Aorta (tissue), 5 donors: ENCODE results near the gene C14orf132. TPM values are rescaled to one million over a fixed set of nuclear protein-coding genes. Genes with fewer than 3 reads are reported as not detected.

Experiments
- ATAC-seq: fragments of 200-7000 bp; cut with Tn5 transposase; one replicate; pipeline ENCODE4 v1.9.1; 2022; ENCODE audit warnings: moderate library complexity; ENCODE audit not compliant: low FRiP score
- DNase-seq, 2 donors: peaks; one replicate each; pipeline ENCODE4 v3.0.0-alpha.2; 2020
- H3K27ac ChIP-seq, 2 donors: one replicate each; pipeline ENCODE4 v1.5.1; 2013; ENCODE audit warnings: low read length in 2 of 2, mild to moderate bottlenecking in 2 of 2, moderate library complexity in 2 of 2, control low read depth in 1 of 2, inconsistent platforms in 1 of 2, low read depth in 1 of 2
- H3K27me3 ChIP-seq, 2 donors: one replicate each; pipeline ENCODE4 v1.6.1; 2013; ENCODE audit warnings: control low read depth in 1 of 2, low read length in 1 of 2, mild to moderate bottlenecking in 1 of 2, moderate library complexity in 1 of 2; ENCODE audit not compliant: insufficient read depth in 2 of 2, control insufficient read depth in 1 of 2
- H3K36me3 ChIP-seq, 2 donors: one replicate each; pipeline ENCODE4 v1.6.1; 2013; ENCODE audit warnings: control low read depth in 1 of 2, low read length in 1 of 2, mild to moderate bottlenecking in 1 of 2; ENCODE audit not compliant: insufficient read depth in 2 of 2, control insufficient read depth in 1 of 2
- H3K4me1 ChIP-seq, 2 donors: one replicate each; pipeline ENCODE4 v1.6.1; 2013; ENCODE audit warnings: low read length in 2 of 2, control low read depth in 1 of 2, mild to moderate bottlenecking in 1 of 2, moderate library complexity in 1 of 2; ENCODE audit not compliant: insufficient read depth in 2 of 2, control insufficient read depth in 1 of 2
- H3K4me3 ChIP-seq, 2 donors: one replicate each; pipeline ENCODE4 v1.5.1; 2013; ENCODE audit warnings: low read length in 2 of 2, control low read depth in 1 of 2, mild to moderate bottlenecking in 1 of 2
- H3K9me3 ChIP-seq: one replicate; pipeline ENCODE4 v1.6.1; 2013; ENCODE audit warnings: mild to moderate bottlenecking, low read length; ENCODE audit not compliant: control insufficient read depth
- WGBS, 2 donors: extraction: QIAGEN DNeasy Blood & Tissue Kit; methylation state at CpG; one replicate each; pipeline ENCODE4 v1.1.7; 2013; 5-methylcytosine and 5-hydroxymethylcytosine counted together
- intact Hi-C, 2 donors: fragments of 100-400 bp; cut with DNase I; formaldehyde crosslinking; loops; one replicate each; pipeline versions ENCODE4 v1.14.2 to v1.15.0; 2022
- polyA plus RNA-seq, 2 donors: library from polyadenylated mRNA; stranded (reverse); fragments of 200-250 nt; gene quantifications; one replicate each; pipeline ENCODE4 v1.2.3, GENCODE V29; 2013
- total RNA-seq, 2 donors: library from RNA; stranded (reverse); fragmentation: NEBNext Ultra II Directional; extraction: Animal tissue kit (Norgen Biotek cat#: 25700); gene quantifications; one replicate each; pipeline ENCODE4 v1.2.1, GENCODE V29; 2021
- donor health status: healthy with polysubstance abuse.
- donor health status: Bipolar disorder and iron deficiency.
- donor health status: DM: no; HTN: no; CAD: no.
- donor health status: DM: no; HTN: no; CAD: no.
- donor health status: DM: yes; HTN: yes; CAD: no.

The C14orf132 gene
- total and polyA plus RNA-seq, 4 donors: 10.8 to 39.1 (median 26.2) TPM

GRCh38 chr14:96081767-96082400 is 42.7 kb downstream of the C14orf132 start:
- DNase-seq (peak in 1 of 2 donors; percentile 56), ATAC-seq (no peak)
- Histone ChIP-seq H3K27me3 (no peaks in the 10 kb centered on the region), H3K27ac (no peak overlapping the region), H3K4me3 (no peak overlapping the region), H3K9me3 (no peaks in the 10 kb centered on the region), H3K4me1 (no peaks in the 10 kb centered on the region), H3K36me3 (peaks cover 0 to 1% of the 10 kb centered on the region in 2 donors)
- 95 to 98% methylated on average over 10 of the region's 10 CpGs for WGBS, 2 donors
- intact Hi-C loops: no loop called here

- Histone ChIP-seq H3K36me3 (peaks cover 1% of the 10 kb centered on the region in 2 donors), H3K9me3 (no peaks in the 10 kb centered on the region), H3K27ac (no peak overlapping the region), H3K27me3 (no peaks in the 10 kb centered on the region), H3K4me1 (no peaks in the 10 kb centered on the region), H3K4me3 (no peak overlapping the region)
- ATAC-seq (no peak), DNase-seq (peak in 1 of 2 donors; percentile 63)
- intact Hi-C loops: no loop called here
- 96 to 97% methylated on average over 11 of the region's 11 CpGs for WGBS, 2 donors
Measured at GRCh38 chr14:96082420-96083300, 43.5 kb downstream of the C14orf132 start.

- DNase-seq: peak in 1 of 2 donors; percentile 40
- H3K27ac ChIP-seq: no peak overlapping the region
- peaks cover 1 to 4% of the 10 kb centered on the region in 2 donors for H3K36me3 ChIP-seq
- no peaks in the 10 kb centered on the region for H3K27me3 ChIP-seq
- H3K4me1 ChIP-seq: no peaks in the 10 kb centered on the region
- no peaks in the 10 kb centered on the region for H3K9me3 ChIP-seq
- WGBS, 2 donors: 88 to 89% methylated on average over 10 of the region's 10 CpGs
- no peak overlapping the region for H3K4me3 ChIP-seq
- no peak for ATAC-seq
- intact Hi-C loops: no loop called here
Measured at GRCh38 chr14:96083667-96084320, 44.6 kb downstream of the C14orf132 start.

- H3K36me3 ChIP-seq: peaks cover 3 to 4% of the 10 kb centered on the region in 2 donors
- DNase-seq: peak in 1 of 2 donors; percentile 26
- intact Hi-C loops: loop anchor here in 1 of 2 donors (5.0 kb wide), 1 partner anchor 32 kb away; no protein-coding TSS in a partner anchor
Measured at GRCh38 chr14:96084796-96085195, 45.6 kb downstream of the C14orf132 start.

GRCh38 chr14:96085369-96085768 is 46.2 kb downstream of the C14orf132 start:
- peak in 1 of 2 donors; percentile 44 for DNase-seq
- intact Hi-C loops: loop anchor here in 1 of 2 donors (5.0 kb wide), 1 partner anchor 33 kb away; no protein-coding TSS in a partner anchor

More at GRCh38 chr14:96084796-96085195, 45.6 kb downstream of the C14orf132 start:
- ATAC-seq: no peak
- Histone ChIP-seq H3K4me1 (no peaks in the 10 kb centered on the region), H3K27ac (no peak overlapping the region), H3K9me3 (no peaks in the 10 kb centered on the region), H3K4me3 (no peak overlapping the region), H3K27me3 (no peaks in the 10 kb centered on the region)
- WGBS, 2 donors: 88 to 90% methylated on average over 4 of the region's 4 CpGs

GRCh38 chr14:96086032-96086431 is 46.9 kb downstream of the C14orf132 start:
- WGBS, 2 donors: 39 to 44% methylated on average over 3 of the region's 3 CpGs
- H3K27ac ChIP-seq: no peak overlapping the region
- H3K9me3 ChIP-seq: no peaks in the 10 kb centered on the region
- H3K4me1 ChIP-seq: no peaks in the 10 kb centered on the region
- intact Hi-C loops: loop anchor here in 1 of 2 donors (5.0 kb wide), 1 partner anchor 34 kb away; no protein-coding TSS in a partner anchor
- no peaks in the 10 kb centered on the region for H3K27me3 ChIP-seq
- peak in 1 of 2 donors; percentile 67 for DNase-seq
- H3K4me3 ChIP-seq: no peak overlapping the region
- H3K36me3 ChIP-seq: peaks cover 3 to 4% of the 10 kb centered on the region in 2 donors
- ATAC-seq: no peak

More at GRCh38 chr14:96085369-96085768, 46.2 kb downstream of the C14orf132 start:
- 92 to 93% methylated on average over 8 of the region's 8 CpGs for WGBS, 2 donors
- no peaks in the 10 kb centered on the region for H3K27me3 ChIP-seq
- ATAC-seq: no peak
- H3K4me3 ChIP-seq: no peak overlapping the region
- H3K9me3 ChIP-seq: no peaks in the 10 kb centered on the region
- no peak overlapping the region for H3K27ac ChIP-seq
- no peaks in the 10 kb centered on the region for H3K4me1 ChIP-seq
- H3K36me3 ChIP-seq: peaks cover 3 to 4% of the 10 kb centered on the region in 2 donors

- intact Hi-C loops: loop anchor here in 1 of 2 donors (5.0 kb wide), 1 partner anchor 34 kb away; no protein-coding TSS in a partner anchor
- peak in 1 of 2 donors; percentile 44 for DNase-seq
- no peak for ATAC-seq
Measured at GRCh38 chr14:96086574-96087077, 47.5 kb downstream of the C14orf132 start.

GRCh38 chr14:96088074-96088473 is 48.9 kb downstream of the C14orf132 start:
- no peak overlapping the region for H3K4me3 ChIP-seq
- H3K27me3 ChIP-seq: no peaks in the 10 kb centered on the region
- peaks cover 3 to 4% of the 10 kb centered on the region in 2 donors for H3K36me3 ChIP-seq
- WGBS, 2 donors: 97 to 98% methylated on average over 7 of the region's 7 CpGs
- no peak overlapping the region for H3K27ac ChIP-seq
- intact Hi-C loops: loop anchor here in 1 of 2 donors (5.0 kb wide), 1 partner anchor 36 kb away; no protein-coding TSS in a partner anchor
- no peaks in the 10 kb centered on the region for H3K9me3 ChIP-seq
- DNase-seq: no peak
- no peaks in the 10 kb centered on the region for H3K4me1 ChIP-seq
- no peak for ATAC-seq

More at GRCh38 chr14:96086574-96087077, 47.5 kb downstream of the C14orf132 start:
- Histone ChIP-seq H3K4me1 (no peaks in the 10 kb centered on the region), H3K4me3 (no peak overlapping the region), H3K27me3 (no peaks in the 10 kb centered on the region), H3K9me3 (no peaks in the 10 kb centered on the region), H3K36me3 (peaks cover 3 to 4% of the 10 kb centered on the region in 2 donors), H3K27ac (no peak overlapping the region)
- WGBS, 2 donors: 96 to 97% methylated on average over 18 of the region's 18 CpGs
